ENCODE results near the gene DPF3.

- TF ChIP-seq GATA2 (IDR thresholded peaks at IDR 0.05; ENCODE audit: low read depth, low read length) (no peak), GATA3 (IDR thresholded peaks at IDR 0.05; ENCODE audit: low read depth, low read length) (no peak)
Measured at GRCh38 chr14:72876710-72877063, 17.2 kb downstream of the DPF3 start.
